Measurements from ENCODE around the gene EEF2KMT. TPM values are rescaled to one million over a fixed set of nuclear protein-coding genes. Genes with fewer than 3 reads are reported as not detected.

EEF2KMT gene
- total and polyA plus RNA-seq, 2 donors (not counting 3 experiments of a cell fraction or from before 2014, with no cell fraction given) = 13.9 to 15.5 TPM

DNA sequence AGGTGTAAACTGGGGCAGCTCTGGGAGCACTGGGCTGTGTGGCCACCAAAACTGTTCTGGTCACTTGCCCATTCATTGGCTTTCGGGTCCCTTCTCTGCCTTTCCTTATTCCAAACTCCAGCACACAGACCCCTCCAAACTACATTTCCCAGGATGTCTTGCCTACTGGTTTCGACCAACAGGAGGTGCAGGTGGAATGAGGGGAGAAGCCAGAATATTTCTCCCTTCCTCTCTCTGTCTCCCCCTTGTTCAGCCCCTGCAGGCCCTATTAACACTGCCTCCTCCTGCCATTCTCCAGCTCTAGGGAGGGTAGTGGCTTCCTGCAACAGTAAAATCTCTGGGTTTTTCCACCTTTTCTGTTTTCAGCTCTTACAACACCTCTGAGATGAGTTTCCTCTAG lies 50.7 kb downstream of the EEF2KMT start:
- Histone ChIP-seq H4K20me1 (replicated peaks; ENCODE audit: control insufficient read depth, extremely low read depth, insufficient read depth, low read length) (no peaks in the 10 kb centered on the region), H3K36me3 (ENCODE audit: control insufficient read depth in 2 of 2, extremely low read depth in 1 of 2, insufficient read depth in 2 of 2, low read length in 2 of 2) (no peaks in the 10 kb centered on the region)
- intact Hi-C loops (cut with micrococcal nuclease) = no loop called here

DNA sequence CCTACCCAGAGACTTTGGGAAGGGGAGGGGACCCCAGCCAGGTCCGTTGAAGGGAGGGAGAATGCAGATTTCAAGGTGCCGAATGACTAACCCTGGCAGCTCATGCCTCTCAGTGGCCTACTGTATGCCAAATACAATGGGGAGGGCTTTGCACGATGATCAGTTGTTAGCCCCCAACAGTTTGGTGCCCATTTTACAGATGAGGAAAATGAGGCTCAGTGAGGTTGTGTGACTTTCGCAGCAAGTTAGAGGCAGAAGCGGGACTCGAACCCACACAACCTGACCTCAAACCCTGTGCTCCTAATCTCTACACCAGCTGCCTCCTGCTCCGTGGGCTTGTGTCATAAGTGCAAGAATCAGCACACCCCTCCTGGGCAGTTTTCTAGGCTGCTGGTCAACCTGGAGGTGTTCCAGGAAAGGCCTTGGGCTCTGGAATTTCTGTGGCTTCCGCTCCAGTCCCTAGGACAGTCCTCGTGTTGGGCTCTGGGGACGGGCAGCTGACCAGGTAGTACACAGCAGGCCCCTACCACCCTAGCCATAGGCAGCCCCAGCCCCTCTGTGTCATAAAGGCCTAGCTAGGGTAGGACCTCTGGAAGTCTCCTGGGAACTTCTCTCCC lies 52.0 kb downstream of the EEF2KMT start:
- no TSS peak for BruUV-seq (replicated peaks)
- no peaks in the 10 kb centered on the region for H3K79me2 ChIP-seq (ENCODE audit: control insufficient read depth, insufficient read depth, low read length)
- POLR2A ChIA-PET = no interaction called here
- no peak overlapping the region for H3K4me3 ChIP-seq (replicated peaks in 1 of 3; ENCODE audit: insufficient read depth in 1 of 3, low read depth in 1 of 3, low read length in 3 of 3)
- peaks cover 1 to 6% of the 10 kb centered on the region in 2 experiments for H3K27me3 ChIP-seq (ENCODE audit: control insufficient read depth in 2 of 2, insufficient read depth in 2 of 2, low read length in 2 of 2)
- H3K9me1 ChIP-seq (replicated peaks; ENCODE audit: control insufficient read depth, extremely low read depth, insufficient read depth, low read length) = no peaks in the 10 kb centered on the region
- DNase-seq (ENCODE audit: low read depth, low spot score) = no peak
- no peaks in the 10 kb centered on the region for H3K4me1 ChIP-seq (ENCODE audit: control insufficient read depth, extremely low read depth, insufficient read depth, low read length)
- no peak overlapping the region for H2AFZ ChIP-seq (ENCODE audit: low read depth, low read length)
- no peaks in the 10 kb centered on the region for H4K20me1 ChIP-seq (replicated peaks; ENCODE audit: control insufficient read depth, extremely low read depth, insufficient read depth, low read length)
- intact Hi-C loops (cut with micrococcal nuclease) (no loop called here), dilution Hi-C loops (cut with MboI; ENCODE audit: extremely low pct_ligation_motif_present, low sequenced_read_pairs) (no loop called here)
- H3K27ac ChIP-seq (ENCODE audit: insufficient read depth, low read depth, low read length) = no peak overlapping the region
- no peaks in the 10 kb centered on the region for H3K36me3 ChIP-seq (ENCODE audit: control insufficient read depth in 2 of 2, extremely low read depth in 1 of 2, insufficient read depth in 2 of 2, low read length in 2 of 2)
- H3K9ac ChIP-seq (replicated peaks; ENCODE audit: extremely low read depth, insufficient read depth, low read length) = no peak overlapping the region
- H3K4me2 ChIP-seq (ENCODE audit: insufficient read depth, low read length) = no peak overlapping the region
- no peak for TF ChIP-seq GATA2 (IDR thresholded peaks at IDR 0.05; ENCODE audit: insufficient read depth, insufficient read length, low read depth, low read length)
- TF ChIP-seq FOS (IDR thresholded peaks at IDR 0.05; ENCODE audit: borderline replicate concordance, insufficient read depth, low read length) = no peak
- TF ChIP-seq MYC (IDR thresholded peaks at IDR 0.05; ENCODE audit: low read depth, low read length) = no peak
- no peak for TF ChIP-seq JUN (IDR thresholded peaks at IDR 0.05; ENCODE audit: borderline replicate concordance, insufficient read depth, insufficient read length, low read depth)
- TF ChIP-seq POLR2A (IDR thresholded peaks at IDR 0.05; ENCODE audit: low read depth, low read length) = no peak
- TF ChIP-seq, protein P1, sequence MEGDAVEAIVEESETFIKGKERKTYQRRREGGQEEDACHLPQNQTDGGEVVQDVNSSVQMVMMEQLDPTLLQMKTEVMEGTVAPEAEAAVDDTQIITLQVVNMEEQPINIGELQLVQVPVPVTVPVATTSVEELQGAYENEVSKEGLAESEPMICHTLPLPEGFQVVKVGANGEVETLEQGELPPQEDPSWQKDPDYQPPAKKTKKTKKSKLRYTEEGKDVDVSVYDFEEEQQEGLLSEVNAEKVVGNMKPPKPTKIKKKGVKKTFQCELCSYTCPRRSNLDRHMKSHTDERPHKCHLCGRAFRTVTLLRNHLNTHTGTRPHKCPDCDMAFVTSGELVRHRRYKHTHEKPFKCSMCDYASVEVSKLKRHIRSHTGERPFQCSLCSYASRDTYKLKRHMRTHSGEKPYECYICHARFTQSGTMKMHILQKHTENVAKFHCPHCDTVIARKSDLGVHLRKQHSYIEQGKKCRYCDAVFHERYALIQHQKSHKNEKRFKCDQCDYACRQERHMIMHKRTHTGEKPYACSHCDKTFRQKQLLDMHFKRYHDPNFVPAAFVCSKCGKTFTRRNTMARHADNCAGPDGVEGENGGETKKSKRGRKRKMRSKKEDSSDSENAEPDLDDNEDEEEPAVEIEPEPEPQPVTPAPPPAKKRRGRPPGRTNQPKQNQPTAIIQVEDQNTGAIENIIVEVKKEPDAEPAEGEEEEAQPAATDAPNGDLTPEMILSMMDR (IDR thresholded peaks at IDR 0.05; ENCODE audit: extremely low read depth in 1 of 2, insufficient read depth in 1 of 2, low read depth in 1 of 2, low read length in 2 of 2) = no peak
- TF ChIP-seq POLR2AphosphoS5 (IDR thresholded peaks at IDR 0.05; ENCODE audit: insufficient read depth, low read depth, low read length) = no peak
- TF ChIP-seq, protein P2, sequence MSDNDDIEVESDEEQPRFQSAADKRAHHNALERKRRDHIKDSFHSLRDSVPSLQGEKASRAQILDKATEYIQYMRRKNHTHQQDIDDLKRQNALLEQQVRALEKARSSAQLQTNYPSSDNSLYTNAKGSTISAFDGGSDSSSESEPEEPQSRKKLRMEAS (IDR thresholded peaks at IDR 0.05; ENCODE audit: insufficient read depth, insufficient read length) = no peak
- no peak for TF ChIP-seq EZH2 (IDR thresholded peaks at IDR 0.05; ENCODE audit: borderline replicate concordance, low read depth, low read length, severe bottlenecking)
- no peaks in the 10 kb centered on the region for H3K9me3 ChIP-seq (replicated peaks; ENCODE audit: control insufficient read depth, insufficient read depth, low read length)
- CTCF ChIA-PET = no interaction called here
- FAIRE-seq = no peak

More for the DNA sequence above, 50.7 kb downstream of the EEF2KMT start:
- dilution Hi-C loops (cut with MboI; ENCODE audit: extremely low pct_ligation_motif_present, low sequenced_read_pairs) = no loop called here
- H3K4me2 ChIP-seq (ENCODE audit: insufficient read depth, low read length) = no peak overlapping the region
- H2AFZ ChIP-seq (ENCODE audit: low read depth, low read length) = no peak overlapping the region
- H3K9ac ChIP-seq (replicated peaks; ENCODE audit: extremely low read depth, insufficient read depth, low read length) = no peak overlapping the region
- H3K4me3 ChIP-seq (replicated peaks in 1 of 3; ENCODE audit: insufficient read depth in 1 of 3, low read depth in 1 of 3, low read length in 3 of 3) = no peak overlapping the region
- FAIRE-seq = no peak
- TF ChIP-seq JUN (IDR thresholded peaks at IDR 0.05; ENCODE audit: borderline replicate concordance, insufficient read depth, insufficient read length, low read depth) (no peak), FOS (IDR thresholded peaks at IDR 0.05; ENCODE audit: borderline replicate concordance, insufficient read depth, low read length) (no peak)
- H3K9me3 ChIP-seq (replicated peaks; ENCODE audit: control insufficient read depth, insufficient read depth, low read length) = no peaks in the 10 kb centered on the region
- no peaks in the 10 kb centered on the region for H3K9me1 ChIP-seq (replicated peaks; ENCODE audit: control insufficient read depth, extremely low read depth, insufficient read depth, low read length)
- ChIA-PET POLR2A (no interaction called here), CTCF (interaction anchor here (1.3 kb wide), 1 partner anchor 12 kb away, joined by 6 read pairs; no protein-coding TSS in a partner anchor)
- BruUV-seq (replicated peaks) = no TSS peak
- H3K27me3 ChIP-seq (ENCODE audit: control insufficient read depth in 2 of 2, insufficient read depth in 2 of 2, low read length in 2 of 2) = peaks cover 1 to 6% of the 10 kb centered on the region in 2 experiments
- H3K79me2 ChIP-seq (ENCODE audit: control insufficient read depth, insufficient read depth, low read length) = no peaks in the 10 kb centered on the region
- no peak for DNase-seq (ENCODE audit: low read depth, low spot score)
- no peaks in the 10 kb centered on the region for H3K4me1 ChIP-seq (ENCODE audit: control insufficient read depth, extremely low read depth, insufficient read depth, low read length)
- H3K27ac ChIP-seq (ENCODE audit: insufficient read depth, low read depth, low read length) = no peak overlapping the region

Measured in endothelial cell of umbilical vein (primary cell).